ENCODE data around the gene ISX.
A peak's percentile ranks its signal among the peaks of the same experiment; 100 is the strongest.

The ISX gene

GRCh38 chr22:35053060-35053835, 12.7 kb upstream of the ISX start:
- DNase-seq, result no peak

DNA sequence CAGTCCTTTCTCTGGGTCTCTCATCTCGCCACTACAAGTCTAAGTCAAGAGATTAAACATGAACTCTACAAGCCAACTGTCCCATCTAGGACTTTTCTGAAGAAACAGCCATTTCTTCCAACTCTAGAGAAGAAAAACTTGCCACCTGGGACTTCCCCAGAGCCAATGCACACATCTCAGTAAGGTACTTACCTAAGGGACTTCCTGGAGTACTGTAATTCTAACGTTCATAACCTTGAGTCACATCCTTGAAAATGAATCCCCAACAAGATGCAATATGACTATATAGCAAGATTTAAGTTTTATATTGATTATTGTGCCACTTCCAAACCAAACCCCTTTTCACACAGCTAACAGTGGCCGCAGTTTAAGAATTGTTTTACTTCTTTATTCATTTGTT, 11.9 kb upstream of the ISX start:
- no peak for DNase-seq

GRCh38 chr22:35056486-35056885, 9.5 kb upstream of the ISX start:
- no peak for DNase-seq

DNA sequence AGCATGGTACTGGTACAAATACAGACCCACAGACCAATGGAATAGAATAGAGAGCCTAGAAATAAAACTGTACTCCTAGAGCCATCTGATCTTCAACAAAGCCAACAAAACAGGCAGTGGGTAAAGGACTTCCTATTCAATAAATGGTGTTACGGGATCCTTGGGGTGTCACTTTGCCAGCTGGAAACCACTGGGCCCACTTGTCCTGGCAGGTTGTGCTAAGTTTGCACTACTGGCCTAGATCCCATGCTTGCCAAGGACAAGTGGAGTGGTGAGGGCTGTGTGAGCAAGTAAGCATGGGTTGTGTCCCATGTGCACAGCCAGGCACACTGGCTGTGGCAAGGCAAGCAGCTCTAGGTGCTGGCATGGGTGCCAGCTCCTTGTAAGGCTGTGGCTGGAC, 8.8 kb upstream of the ISX start:
- DNase-seq, result no peak

DNA sequence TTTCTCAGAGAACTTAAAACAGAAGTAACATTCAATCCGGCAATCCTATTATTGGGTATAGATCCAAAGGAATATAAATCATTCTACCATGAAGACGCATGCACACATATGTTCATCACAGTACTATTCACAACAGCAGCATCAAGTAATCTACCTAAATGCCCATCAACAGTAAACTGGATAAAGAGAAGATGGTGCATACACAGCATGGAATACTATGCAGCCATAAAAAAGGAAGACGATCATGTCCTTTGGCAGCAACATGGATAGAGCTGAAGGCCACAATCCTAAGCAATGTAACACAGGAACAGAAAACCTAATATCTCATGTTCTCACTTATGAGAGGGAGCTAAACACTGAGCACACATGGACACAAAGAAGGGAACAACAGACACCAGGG, 6.3 kb upstream of the ISX start:
- DNase-seq, result no peak

GRCh38 chr22:35064664-35065063, 1.3 kb upstream of the ISX start:
- no peak for DNase-seq

GRCh38 chr22:35065183-35065582, 775 bp upstream of the ISX start:
- no peak for DNase-seq

GRCh38 chr22:35066768-35067167, 810 bp downstream of the ISX start:
- no peak for DNase-seq

GRCh38 chr22:35069541-35069940, 3.6 kb downstream of the ISX start:
- DNase-seq, result no peak

GRCh38 chr22:35070451-35071093, 4.6 kb downstream of the ISX start:
- DNase-seq, result peak; percentile 21

DNA sequence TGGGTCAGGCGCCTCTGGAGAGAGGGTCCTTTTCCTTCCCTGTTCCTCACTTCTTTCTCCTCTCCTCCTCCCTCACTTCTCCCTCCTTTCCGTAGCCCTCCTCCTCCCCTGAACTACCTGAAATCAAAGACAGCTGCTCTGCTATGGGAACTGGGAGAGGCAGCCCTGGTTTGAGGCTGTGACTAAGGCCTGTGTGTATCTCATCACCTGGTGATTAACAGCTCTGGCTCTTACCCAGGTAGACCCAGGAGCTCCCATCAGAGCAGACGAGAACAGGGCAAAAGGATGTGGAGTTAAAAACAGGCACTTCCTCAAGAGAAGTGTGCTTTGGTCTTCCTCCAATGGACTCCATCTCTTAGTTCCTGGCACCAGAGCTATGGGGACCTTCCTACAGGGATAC, 5.8 kb downstream of the ISX start:
- no peak for DNase-seq

DNA sequence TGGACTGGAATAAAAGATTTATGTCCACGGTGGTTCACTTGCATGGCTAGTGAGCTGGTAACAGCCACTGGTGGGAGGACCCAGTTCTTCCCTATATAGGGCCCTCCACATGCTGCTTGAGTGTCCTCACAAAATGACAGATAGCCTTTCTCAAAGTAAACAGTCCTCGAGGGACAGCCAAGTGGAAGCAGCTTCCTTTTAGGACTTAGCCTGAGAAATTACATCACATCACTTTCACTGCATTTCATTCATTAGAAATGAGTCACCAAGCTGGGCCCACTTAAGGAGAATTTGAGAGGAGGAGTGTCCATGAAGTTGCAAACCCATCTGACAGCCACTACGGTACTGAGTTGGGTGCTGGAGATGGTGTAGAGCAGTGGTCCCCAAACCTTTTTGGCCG, 7.0 kb downstream of the ISX start:
- DNase-seq, result no peak

- no peak for DNase-seq
Observed at GRCh38 chr22:35074583-35074982, 8.6 kb downstream of the ISX start.

DNA sequence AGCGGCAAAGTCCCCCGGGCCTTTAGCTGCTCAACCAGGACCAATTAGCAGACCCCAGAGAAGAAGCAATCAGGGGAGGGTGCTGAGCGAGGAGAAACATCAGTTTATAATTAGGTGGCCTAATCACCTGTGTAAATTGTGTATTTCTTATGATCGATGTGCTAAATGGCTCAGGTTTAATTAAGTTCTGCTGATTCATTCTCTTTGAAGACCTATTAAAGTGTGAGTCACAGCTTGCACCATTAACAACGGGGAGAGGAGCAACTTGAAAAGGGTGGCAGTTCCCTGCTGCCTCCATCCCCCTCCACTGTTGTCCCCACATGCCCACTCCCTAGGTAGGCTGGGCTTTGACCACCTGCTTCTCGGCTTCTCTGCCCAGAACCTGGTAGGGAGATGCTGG, 10.7 kb downstream of the ISX start:
- DNase-seq, result no peak

GRCh38 chr22:35085621-35086020, 19.7 kb downstream of the ISX start:
- peak; percentile 64 for DNase-seq

- no peak for DNase-seq
Observed at GRCh38 chr22:35089139-35089538, 23.2 kb downstream of the ISX start.

DNA sequence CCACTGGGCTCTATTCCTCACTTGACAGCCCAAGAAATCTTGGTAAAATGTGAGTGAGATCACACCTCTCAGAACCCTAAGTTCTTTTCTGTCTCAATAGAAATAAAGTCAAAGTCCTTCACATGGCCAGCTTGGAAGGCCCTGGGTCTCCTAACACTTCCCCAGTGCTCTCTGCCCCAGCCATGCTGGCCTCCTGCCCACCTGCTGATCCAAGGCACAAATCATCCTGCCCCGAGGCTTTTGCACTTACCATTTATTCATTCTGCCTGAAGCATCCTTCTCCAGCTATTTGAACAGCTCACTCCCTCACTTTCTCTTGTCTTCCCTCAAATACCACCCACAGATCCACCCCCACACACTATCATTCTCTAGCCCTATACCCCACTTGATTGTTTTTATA, 26.4 kb downstream of the ISX start:
- no peak for DNase-seq

- no peak for DNase-seq
Observed at GRCh38 chr22:35098921-35099320, 33.0 kb downstream of the ISX start.

GRCh38 chr22:35099883-35100282, 33.9 kb downstream of the ISX start:
- DNase-seq, result no peak

GRCh38 chr22:35102663-35103062, 36.7 kb downstream of the ISX start:
- DNase-seq, result no peak

GRCh38 chr22:35103761-35104160, 37.8 kb downstream of the ISX start:
- DNase-seq, result no peak

- no peak for DNase-seq
Observed at GRCh38 chr22:35104491-35104890, 38.5 kb downstream of the ISX start.

GRCh38 chr22:35109616-35110015, 43.7 kb downstream of the ISX start:
- DNase-seq, result no peak

GRCh38 chr22:35111244-35111643, 45.3 kb downstream of the ISX start:
- DNase-seq, result no peak

DNA sequence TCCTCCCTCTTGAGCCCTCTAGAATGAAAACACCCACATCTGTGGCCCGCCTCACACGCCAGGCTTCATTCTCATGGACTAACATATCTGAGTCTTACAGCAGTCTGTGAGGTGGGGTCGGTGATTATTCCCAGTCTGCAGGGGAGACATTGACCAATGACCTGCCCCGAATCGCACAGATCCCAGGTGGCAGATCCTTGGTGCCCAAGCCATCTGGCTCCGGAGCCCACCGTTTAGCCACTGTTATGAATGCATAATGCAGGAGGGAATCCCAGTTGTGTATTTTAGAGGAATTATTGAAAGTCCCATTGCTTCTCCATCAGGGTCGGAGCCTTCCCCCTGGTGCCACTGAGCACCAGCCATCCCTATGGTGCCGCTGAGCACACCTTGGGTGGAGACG, 47.4 kb downstream of the ISX start:
- DNase-seq, result no peak

Data from NCI-H2171 (cell line).